Measurements from ENCODE around the gene HIVEP2.
A peak's percentile ranks its signal among the peaks of the same experiment; 100 is the strongest.

HIVEP2 gene

GRCh38 chr6:142757852-142758628 is 186.9 kb downstream of the HIVEP2 start:
- DNase-seq (ENCODE audit: low read depth), result no peak
- TF ChIP-seq CTCF (conservative IDR thresholded peaks at IDR 0.05; ENCODE audit: low read depth, low read length), result no peak
- no peak overlapping the region for H3K4me3 ChIP-seq (ENCODE audit: low read length)

- no peak overlapping the region for H3K4me3 ChIP-seq (ENCODE audit: low read length)
- peak; percentile 19 for TF ChIP-seq CTCF (conservative IDR thresholded peaks at IDR 0.05; ENCODE audit: low read depth, low read length)
- DNase-seq (ENCODE audit: low read depth), result peak; percentile 45
Observed at GRCh38 chr6:142756215-142756630, 188.8 kb downstream of the HIVEP2 start.

GRCh38 chr6:142753196-142753595 is 191.8 kb downstream of the HIVEP2 start:
- H3K4me3 ChIP-seq (ENCODE audit: low read length), result no peak overlapping the region
- TF ChIP-seq CTCF (conservative IDR thresholded peaks at IDR 0.05; ENCODE audit: low read depth, low read length), result no peak

GRCh38 chr6:142752348-142752747 is 192.6 kb downstream of the HIVEP2 start:
- DNase-seq (ENCODE audit: low read depth), result no peak
- H3K4me3 ChIP-seq (ENCODE audit: low read length), result no peak overlapping the region
- TF ChIP-seq CTCF (conservative IDR thresholded peaks at IDR 0.05; ENCODE audit: low read depth, low read length), result no peak

More at GRCh38 chr6:142753196-142753595, 191.8 kb downstream of the HIVEP2 start:
- no peak for DNase-seq (ENCODE audit: low read depth)

GRCh38 chr6:142751452-142751851 is 193.5 kb downstream of the HIVEP2 start:
- no peak overlapping the region for H3K4me3 ChIP-seq (ENCODE audit: low read length)
- TF ChIP-seq CTCF (conservative IDR thresholded peaks at IDR 0.05; ENCODE audit: low read depth, low read length), result no peak
- DNase-seq (ENCODE audit: low read depth), result no peak

GRCh38 chr6:142750998-142751397 is 194.0 kb downstream of the HIVEP2 start:
- no peak overlapping the region for H3K4me3 ChIP-seq (ENCODE audit: low read length)
- no peak for TF ChIP-seq CTCF (conservative IDR thresholded peaks at IDR 0.05; ENCODE audit: low read depth, low read length)
- no peak for DNase-seq (ENCODE audit: low read depth)

GRCh38 chr6:142749556-142749955 is 195.4 kb downstream of the HIVEP2 start:
- TF ChIP-seq CTCF (conservative IDR thresholded peaks at IDR 0.05; ENCODE audit: low read depth, low read length), result no peak
- DNase-seq (ENCODE audit: low read depth), result no peak
- no peak overlapping the region for H3K4me3 ChIP-seq (ENCODE audit: low read length)

All from retinal pigment epithelial cell (primary cell).